ENCODE data around the gene AKNA.

Gene AKNA

DNA sequence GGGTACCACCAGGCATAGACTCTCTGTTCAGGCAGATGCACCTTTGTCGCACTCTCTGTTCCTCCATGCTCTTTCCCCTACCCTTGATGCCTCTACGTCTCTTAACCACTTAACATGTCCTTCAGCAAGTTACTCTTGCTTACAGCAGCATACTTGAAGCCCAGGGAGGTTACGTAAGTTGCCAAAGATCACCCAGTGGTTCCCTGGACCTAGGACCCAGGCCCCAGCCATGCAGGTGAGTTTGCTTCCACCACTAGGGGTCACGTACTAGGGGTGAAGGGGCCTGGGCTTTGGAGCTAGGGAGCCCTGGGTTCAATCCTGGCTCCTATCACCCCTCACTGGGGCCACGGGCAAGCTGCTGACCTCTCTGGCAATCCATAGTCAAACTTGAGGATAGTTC is 8.9 kb downstream of the AKNA start:
- no peaks in the 10 kb centered on the region for H3K4me1 ChIP-seq (ENCODE audit: control insufficient read depth, insufficient read depth, low read length)
- peaks cover 12% of the 10 kb centered on the region for H3K36me3 ChIP-seq (ENCODE audit: control insufficient read depth, insufficient read depth, low read length)
- H3K9ac ChIP-seq (ENCODE audit: low read length), result no peak overlapping the region
- H3K9me3 ChIP-seq (ENCODE audit: control insufficient read depth, low read length), result no peaks in the 10 kb centered on the region
- H3K27me3 ChIP-seq (ENCODE audit: control insufficient read depth, insufficient read depth, low read length), result no peaks in the 10 kb centered on the region
- H3K4me3 ChIP-seq (ENCODE audit: low read length), result no peak overlapping the region

DNA sequence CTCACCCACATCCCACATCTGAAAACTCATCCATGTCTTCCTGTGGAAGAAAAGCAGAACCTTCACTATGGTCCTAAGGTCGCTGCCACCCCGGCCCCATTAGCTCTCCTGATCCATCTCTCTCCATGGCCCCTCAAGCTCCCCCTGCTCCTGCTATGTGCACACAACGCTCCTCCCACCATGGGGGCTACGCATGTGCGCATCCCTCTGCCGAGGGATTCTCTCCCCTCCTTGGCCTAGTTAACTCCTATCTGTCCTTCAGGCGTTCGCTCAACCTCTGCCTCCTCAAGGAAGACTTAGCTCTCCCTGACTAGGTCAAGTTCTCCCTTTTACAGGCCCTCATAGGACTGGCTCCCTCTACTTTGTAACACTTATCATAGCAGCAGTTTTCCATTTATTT is 9.8 kb downstream of the AKNA start:
- Histone ChIP-seq H3K9ac (ENCODE audit: low read length) (no peak overlapping the region), H3K4me3 (ENCODE audit: low read length) (no peak overlapping the region), H3K9me3 (ENCODE audit: control insufficient read depth, low read length) (no peaks in the 10 kb centered on the region), H3K27me3 (ENCODE audit: control insufficient read depth, insufficient read depth, low read length) (no peaks in the 10 kb centered on the region), H3K36me3 (ENCODE audit: control insufficient read depth, insufficient read depth, low read length) (peaks cover 12% of the 10 kb centered on the region), H3K4me1 (ENCODE audit: control insufficient read depth, insufficient read depth, low read length) (no peaks in the 10 kb centered on the region)

DNA sequence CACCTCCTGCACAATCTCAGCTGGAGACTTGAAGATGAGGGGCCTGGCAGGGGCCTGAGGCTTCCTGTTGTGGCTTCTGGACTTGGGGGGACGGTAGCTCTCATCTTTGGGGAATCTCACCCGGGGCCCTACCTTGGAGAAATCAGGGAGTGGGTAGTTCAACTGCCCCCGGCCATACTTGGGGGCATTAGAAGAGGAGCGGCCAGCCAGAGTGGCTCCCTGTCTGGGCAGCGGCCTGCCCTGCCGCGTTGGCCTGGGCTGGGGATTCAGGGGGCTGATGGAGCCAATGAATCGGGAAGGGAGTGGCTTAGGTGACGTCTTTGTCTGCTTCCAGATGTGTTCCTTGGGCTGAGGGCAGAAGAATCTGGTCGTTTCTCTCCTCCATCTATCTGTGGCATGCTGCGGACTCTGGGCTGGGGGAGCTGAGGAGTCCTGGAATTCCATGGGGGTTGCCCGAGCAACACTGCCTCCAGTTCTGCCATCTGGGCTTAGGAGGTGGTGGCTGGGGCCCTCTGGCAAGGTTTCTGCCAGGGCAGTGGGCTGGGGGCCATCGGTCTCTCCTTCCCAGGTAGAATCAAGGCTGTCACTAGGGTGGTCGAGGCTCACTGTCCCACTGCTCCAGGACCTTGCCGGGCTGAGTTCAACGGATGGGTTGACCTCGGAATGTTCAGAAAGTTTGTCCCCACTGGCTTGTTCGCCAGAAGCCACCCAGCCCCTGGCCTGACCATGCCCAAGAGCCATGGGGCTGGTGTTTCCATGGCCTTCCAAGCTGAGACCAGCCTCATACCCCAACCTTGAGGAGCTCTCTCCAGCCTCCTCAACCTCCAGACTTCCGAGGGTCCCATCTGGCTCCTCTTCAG is 11.0 kb downstream of the AKNA start:
- no peaks in the 10 kb centered on the region for H3K4me1 ChIP-seq (ENCODE audit: control insufficient read depth, insufficient read depth, low read length)
- no peaks in the 10 kb centered on the region for H3K9me3 ChIP-seq (ENCODE audit: control insufficient read depth, low read length)
- H3K9ac ChIP-seq (ENCODE audit: low read length), result no peak overlapping the region
- no peak overlapping the region for H3K4me3 ChIP-seq (ENCODE audit: low read length)
- peaks cover 12% of the 10 kb centered on the region for H3K36me3 ChIP-seq (ENCODE audit: control insufficient read depth, insufficient read depth, low read length)
- no peaks in the 10 kb centered on the region for H3K27me3 ChIP-seq (ENCODE audit: control insufficient read depth, insufficient read depth, low read length)

DNA sequence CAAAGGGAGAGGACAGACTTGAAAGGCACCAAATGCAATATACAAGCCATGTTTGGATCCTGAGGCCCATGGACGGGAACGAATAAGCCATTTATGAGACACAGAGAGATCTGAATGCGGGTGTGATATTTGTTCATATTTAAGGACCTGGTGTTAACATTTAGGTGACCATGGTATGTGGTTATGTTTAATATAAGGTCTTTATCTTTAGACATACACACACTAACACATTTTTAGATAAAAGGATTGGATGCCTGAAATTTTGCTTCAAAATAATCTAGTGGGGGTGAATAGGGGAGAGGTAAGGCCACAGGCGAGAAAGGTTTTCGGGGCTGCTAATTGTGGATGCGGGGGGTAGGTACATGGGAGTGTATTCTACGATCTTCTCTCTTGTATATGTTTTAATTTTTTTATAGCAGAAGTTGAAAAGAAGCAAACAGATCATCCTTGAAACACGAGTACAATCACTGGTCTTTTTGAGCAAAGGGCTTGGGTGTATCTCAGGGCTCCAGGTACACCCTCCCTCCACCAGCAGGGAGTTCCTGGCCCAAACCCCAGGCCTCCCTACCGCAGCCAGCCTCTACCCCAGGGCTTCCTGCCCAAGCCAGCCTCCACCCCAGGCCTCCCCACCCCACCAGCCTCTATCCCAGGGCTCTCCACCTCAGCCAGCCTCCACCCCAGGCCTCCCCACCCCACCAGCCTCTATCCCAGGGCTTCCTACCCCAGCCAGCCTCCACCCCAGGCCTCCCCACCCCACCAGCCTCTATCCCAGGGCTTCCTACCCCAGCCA is 12.2 kb downstream of the AKNA start:
- Histone ChIP-seq H3K4me3 (ENCODE audit: low read length) (no peak overlapping the region), H3K4me1 (ENCODE audit: control insufficient read depth, insufficient read depth, low read length) (no peaks in the 10 kb centered on the region), H3K9ac (ENCODE audit: low read length) (no peak overlapping the region), H3K27me3 (ENCODE audit: control insufficient read depth, insufficient read depth, low read length) (no peaks in the 10 kb centered on the region), H3K9me3 (ENCODE audit: control insufficient read depth, low read length) (no peaks in the 10 kb centered on the region), H3K36me3 (ENCODE audit: control insufficient read depth, insufficient read depth, low read length) (peaks cover 12% of the 10 kb centered on the region)

DNA sequence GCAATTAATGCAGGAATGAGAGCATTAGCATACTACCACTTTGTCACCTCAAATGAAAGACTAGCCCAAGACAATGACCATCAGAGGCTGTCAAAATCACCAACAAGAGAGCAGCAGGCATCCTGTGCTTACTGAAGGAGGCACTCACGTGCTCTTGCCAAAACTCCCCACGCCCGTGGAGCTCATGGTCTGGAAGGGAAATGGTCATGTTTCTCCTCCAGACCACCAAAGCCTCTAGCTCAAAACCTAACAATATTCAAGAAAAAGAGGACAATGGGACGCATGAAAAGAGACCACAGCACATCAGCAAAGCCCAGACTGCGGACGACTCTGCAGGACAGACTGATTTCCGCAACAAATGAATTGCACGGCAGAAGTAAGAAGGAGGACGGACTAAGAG is 12.8 kb downstream of the AKNA start:
- Histone ChIP-seq H3K4me1 (ENCODE audit: control insufficient read depth, insufficient read depth, low read length) (no peaks in the 10 kb centered on the region), H3K9me3 (ENCODE audit: control insufficient read depth, low read length) (no peaks in the 10 kb centered on the region), H3K36me3 (ENCODE audit: control insufficient read depth, insufficient read depth, low read length) (peaks cover 12% of the 10 kb centered on the region), H3K4me3 (ENCODE audit: low read length) (no peak overlapping the region), H3K27me3 (ENCODE audit: control insufficient read depth, insufficient read depth, low read length) (no peaks in the 10 kb centered on the region), H3K9ac (ENCODE audit: low read length) (no peak overlapping the region)

DNA sequence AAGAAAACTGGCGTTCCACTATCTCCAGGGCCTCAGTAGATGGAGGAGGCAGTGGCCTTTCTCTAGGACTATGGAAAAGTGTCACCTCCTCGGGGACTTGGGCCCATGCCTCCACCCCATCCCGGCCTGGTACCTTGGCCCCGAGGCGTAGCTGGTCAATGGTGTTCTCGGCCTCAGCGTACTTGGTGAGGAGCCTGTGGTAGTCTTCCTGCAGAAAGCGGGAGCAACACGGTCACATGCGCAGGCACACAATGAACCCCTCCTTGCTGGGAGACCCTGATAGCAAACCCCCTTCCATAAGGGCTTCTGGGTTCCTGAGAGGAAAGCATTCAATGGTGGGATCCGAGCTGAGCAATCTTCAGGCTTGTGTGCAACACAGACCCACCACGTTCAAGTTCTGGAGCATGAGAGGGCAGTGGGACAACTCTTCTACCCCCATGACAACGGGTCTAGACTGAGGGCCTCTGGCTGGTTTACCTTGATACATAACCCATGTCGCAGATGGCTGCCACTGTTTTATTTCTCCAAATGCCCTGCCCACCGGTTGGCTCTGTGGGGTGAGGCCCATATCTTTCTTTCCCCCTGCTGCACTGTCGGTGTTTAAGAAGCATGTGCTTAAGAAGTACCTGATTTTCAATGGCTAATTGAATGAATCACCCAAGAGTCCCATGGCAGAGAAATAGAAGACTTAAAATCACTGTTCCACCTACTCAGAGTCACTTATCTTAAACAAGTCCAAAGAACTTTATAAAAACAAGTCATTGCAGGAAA is 13.6 kb downstream of the AKNA start:
- H3K36me3 ChIP-seq (ENCODE audit: control insufficient read depth, insufficient read depth, low read length), result peaks cover 11% of the 10 kb centered on the region

DNA sequence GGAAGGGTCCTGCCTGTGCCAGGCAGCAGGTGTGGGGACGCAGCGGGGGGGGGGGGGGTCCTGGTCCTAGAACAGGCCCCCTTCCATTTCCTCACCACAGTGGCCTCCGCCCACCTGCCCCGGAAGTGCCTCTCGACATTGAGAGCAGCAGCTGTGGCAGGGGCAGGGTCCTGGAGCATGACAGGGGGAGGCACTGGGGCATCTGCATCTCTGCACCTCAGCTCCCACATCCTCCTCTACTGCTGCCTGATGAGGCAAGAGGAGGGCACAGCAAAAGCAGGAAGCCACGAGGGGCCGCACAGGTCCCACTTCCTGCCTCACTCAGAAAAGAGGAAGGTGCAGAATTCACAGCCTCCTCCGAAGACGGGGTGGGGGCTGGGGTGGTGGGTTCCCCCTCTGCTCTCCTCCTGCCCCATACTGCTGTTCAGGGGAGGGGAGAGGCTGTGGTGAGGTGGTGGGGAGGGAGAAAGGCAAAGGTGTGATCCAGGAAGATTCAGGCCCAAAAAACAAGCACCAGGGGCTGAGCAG is 14.8 kb downstream of the AKNA start:
- no peak overlapping the region for H3K4me3 ChIP-seq (ENCODE audit: low read length)
- no peak overlapping the region for H3K9ac ChIP-seq (ENCODE audit: low read length)
- H3K4me1 ChIP-seq (ENCODE audit: control insufficient read depth, insufficient read depth, low read length), result no peaks in the 10 kb centered on the region
- H3K9me3 ChIP-seq (ENCODE audit: control insufficient read depth, low read length), result no peaks in the 10 kb centered on the region
- peaks cover 12% of the 10 kb centered on the region for H3K36me3 ChIP-seq (ENCODE audit: control insufficient read depth, insufficient read depth, low read length)
- no peaks in the 10 kb centered on the region for H3K27me3 ChIP-seq (ENCODE audit: control insufficient read depth, insufficient read depth, low read length)

More for the DNA sequence above, 13.6 kb downstream of the AKNA start:
- no peak overlapping the region for H3K9ac ChIP-seq (ENCODE audit: low read length)
- no peaks in the 10 kb centered on the region for H3K9me3 ChIP-seq (ENCODE audit: control insufficient read depth, low read length)
- H3K4me3 ChIP-seq (ENCODE audit: low read length), result no peak overlapping the region
- H3K4me1 ChIP-seq (ENCODE audit: control insufficient read depth, insufficient read depth, low read length), result no peaks in the 10 kb centered on the region
- no peaks in the 10 kb centered on the region for H3K27me3 ChIP-seq (ENCODE audit: control insufficient read depth, insufficient read depth, low read length)

DNA sequence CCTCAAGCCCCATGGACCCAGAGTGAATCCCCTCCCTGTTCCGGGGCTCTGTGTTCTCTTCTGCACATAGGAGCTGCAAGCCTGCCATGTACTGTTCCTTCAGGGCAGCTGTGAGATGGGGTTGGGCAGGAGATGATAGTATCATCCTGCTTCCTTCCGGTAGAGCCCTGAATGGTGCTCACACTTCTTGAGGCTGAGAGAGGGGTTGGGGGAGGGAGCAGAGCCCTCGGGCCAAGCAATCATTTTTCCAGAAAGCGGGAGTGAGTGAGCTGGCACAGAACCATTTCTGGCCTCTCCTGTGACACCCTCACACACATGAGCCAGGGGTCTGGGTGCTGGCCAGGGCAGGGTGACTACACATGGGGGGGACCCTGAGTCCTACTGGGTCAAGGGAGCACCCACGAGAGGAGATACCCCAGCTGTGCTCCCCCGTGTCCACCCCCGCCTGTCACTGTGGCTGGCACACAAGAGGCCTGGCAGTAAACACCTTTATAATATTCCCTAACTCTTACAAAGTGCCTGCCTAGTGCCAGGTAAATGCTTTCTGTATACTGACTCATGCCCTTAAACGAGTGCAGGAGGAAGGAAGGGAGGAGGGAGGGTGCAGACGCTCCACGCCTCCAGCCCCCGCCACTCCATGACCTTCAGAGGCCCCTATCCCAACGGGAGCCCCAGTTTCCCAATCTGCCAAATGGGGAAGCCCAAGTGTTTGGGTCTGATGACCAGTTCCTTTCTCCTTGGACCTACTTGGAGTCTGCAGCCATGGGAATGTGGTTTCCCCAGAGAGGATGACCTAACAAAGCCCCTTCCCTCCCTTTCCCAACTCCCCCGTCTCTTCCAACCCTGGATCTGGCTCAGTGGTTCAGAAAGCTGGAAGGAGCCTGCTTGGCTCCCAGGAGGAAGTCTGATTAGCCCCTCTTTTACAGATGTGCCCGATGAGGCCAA is 15.5 kb downstream of the AKNA start:
- Histone ChIP-seq H3K4me1 (ENCODE audit: control insufficient read depth, insufficient read depth, low read length) (no peaks in the 10 kb centered on the region), H3K36me3 (ENCODE audit: control insufficient read depth, insufficient read depth, low read length) (peaks cover 12% of the 10 kb centered on the region)

DNA sequence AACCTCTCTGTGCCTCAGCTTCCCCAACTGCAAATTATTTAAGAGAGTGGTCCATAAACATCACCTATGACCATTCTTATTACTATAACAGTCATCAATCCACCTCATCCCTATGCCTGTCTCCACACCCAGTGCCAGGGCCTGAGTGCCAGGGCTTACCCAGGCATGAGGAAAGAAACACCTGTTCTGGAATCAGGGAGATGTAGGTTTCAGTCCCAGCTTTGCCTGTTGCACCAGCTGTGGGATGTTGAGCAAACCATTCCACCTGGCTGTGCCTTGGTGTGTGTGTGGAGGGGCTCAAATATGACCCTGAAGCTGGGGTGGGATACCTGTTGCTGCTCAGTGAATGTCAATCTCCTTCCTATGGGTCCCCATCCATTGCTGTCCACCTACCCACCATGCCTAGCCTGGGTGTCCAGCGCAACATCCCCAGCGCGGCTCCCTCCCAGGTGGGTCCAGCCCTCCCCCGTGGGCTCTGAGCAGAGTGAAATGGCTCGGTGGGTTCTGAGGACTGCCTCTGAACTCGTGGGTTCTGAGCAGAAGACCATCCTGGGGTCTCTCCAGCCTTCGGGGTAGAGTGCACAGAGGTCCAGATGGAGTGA is 16.3 kb downstream of the AKNA start:
- Histone ChIP-seq H3K27me3 (ENCODE audit: control insufficient read depth, insufficient read depth, low read length) (no peaks in the 10 kb centered on the region), H3K9ac (ENCODE audit: low read length) (no peak overlapping the region), H3K4me1 (ENCODE audit: control insufficient read depth, insufficient read depth, low read length) (no peaks in the 10 kb centered on the region), H3K9me3 (ENCODE audit: control insufficient read depth, low read length) (no peaks in the 10 kb centered on the region), H3K4me3 (ENCODE audit: low read length) (no peak overlapping the region), H3K36me3 (ENCODE audit: control insufficient read depth, insufficient read depth, low read length) (peaks cover 5% of the 10 kb centered on the region)

More for the DNA sequence above, 15.5 kb downstream of the AKNA start:
- Histone ChIP-seq H3K9ac (ENCODE audit: low read length) (no peak overlapping the region), H3K4me3 (ENCODE audit: low read length) (no peak overlapping the region), H3K9me3 (ENCODE audit: control insufficient read depth, low read length) (no peaks in the 10 kb centered on the region), H3K27me3 (ENCODE audit: control insufficient read depth, insufficient read depth, low read length) (no peaks in the 10 kb centered on the region)

DNA sequence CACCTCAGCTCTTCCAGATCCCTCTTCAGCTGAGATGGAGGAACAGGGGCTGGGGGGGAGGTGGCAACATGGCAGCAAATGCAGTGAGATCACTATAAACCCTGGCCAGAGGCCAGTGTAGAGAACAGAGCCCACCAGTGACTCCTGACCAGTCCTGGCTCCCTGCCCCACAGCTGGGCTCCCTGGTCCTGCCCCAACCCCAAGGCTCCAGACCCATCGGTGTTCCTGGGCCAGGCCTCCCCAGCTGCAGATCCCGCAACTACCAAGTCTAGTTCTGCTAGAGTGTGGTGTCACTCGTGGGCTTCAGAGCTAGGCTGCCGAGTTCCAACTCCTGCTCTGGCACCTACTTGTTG is 16.8 kb downstream of the AKNA start:
- Histone ChIP-seq H3K9me3 (ENCODE audit: control insufficient read depth, low read length) (no peaks in the 10 kb centered on the region), H3K4me1 (ENCODE audit: control insufficient read depth, insufficient read depth, low read length) (no peaks in the 10 kb centered on the region), H3K36me3 (ENCODE audit: control insufficient read depth, insufficient read depth, low read length) (peaks cover 5% of the 10 kb centered on the region), H3K9ac (ENCODE audit: low read length) (no peak overlapping the region), H3K27me3 (ENCODE audit: control insufficient read depth, insufficient read depth, low read length) (no peaks in the 10 kb centered on the region), H3K4me3 (ENCODE audit: low read length) (no peak overlapping the region)
